ENCODE data around the gene GRSF1.

The GRSF1 gene

DNA sequence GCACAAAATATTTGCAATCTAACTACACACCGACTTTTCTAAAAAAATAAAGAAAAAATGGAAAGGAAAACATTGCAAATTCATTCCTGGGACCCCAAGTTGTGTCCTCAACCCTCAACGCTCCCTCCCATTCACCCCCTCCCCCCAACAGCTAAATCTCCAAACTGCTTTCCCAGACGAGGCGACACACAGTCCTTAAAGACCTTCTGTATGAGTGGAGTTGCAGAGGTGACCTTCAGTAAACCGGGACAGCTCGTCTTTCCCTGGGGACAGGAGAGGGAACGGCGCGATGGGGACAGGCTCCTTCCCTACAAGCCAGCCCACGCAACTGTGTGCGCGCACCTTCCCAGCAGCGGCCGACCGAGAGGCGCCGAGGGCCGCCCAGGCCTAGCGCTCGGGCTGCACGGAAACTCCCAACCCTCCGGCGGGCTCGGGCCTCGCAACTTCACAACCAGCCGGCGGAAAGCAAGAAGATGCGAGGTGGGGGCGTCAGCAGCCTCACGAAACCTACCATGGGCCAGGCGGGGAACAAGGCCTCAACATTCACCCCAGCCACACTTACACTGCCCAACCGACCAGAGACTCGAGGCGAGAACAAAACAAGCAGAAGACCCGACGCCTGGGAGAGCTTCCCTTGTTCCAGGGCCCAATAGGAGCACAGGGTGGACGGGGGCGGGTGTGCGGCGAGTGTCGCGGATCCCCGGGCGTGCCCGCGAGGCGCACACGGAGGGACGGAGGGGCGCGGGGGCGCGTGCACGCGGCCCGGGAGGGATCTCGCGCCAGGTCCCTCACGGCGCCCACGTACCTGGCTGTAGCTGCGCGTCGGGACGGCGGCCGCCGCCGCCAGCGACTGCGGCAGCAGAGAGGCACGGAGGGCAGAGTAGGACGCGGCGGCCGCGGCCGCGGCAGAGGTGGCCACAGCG lies 763 bp downstream of the GRSF1 start:
- Histone ChIP-seq H3K36me3 (peaks cover 20% of the 10 kb centered on the region), H3K27ac (peak overlapping the region; percentile 77), H3K27me3 (ENCODE audit: insufficient read depth, low read depth, severe bottlenecking) (no peaks in the 10 kb centered on the region), H3K9me3 (ENCODE audit: severe bottlenecking) (no peaks in the 10 kb centered on the region), H3K4me3 (ENCODE audit: low read depth, low read length) (peak overlapping the region; percentile 68)
- DNase-seq = peak; percentile 64
- TF ChIP-seq, protein P1, sequence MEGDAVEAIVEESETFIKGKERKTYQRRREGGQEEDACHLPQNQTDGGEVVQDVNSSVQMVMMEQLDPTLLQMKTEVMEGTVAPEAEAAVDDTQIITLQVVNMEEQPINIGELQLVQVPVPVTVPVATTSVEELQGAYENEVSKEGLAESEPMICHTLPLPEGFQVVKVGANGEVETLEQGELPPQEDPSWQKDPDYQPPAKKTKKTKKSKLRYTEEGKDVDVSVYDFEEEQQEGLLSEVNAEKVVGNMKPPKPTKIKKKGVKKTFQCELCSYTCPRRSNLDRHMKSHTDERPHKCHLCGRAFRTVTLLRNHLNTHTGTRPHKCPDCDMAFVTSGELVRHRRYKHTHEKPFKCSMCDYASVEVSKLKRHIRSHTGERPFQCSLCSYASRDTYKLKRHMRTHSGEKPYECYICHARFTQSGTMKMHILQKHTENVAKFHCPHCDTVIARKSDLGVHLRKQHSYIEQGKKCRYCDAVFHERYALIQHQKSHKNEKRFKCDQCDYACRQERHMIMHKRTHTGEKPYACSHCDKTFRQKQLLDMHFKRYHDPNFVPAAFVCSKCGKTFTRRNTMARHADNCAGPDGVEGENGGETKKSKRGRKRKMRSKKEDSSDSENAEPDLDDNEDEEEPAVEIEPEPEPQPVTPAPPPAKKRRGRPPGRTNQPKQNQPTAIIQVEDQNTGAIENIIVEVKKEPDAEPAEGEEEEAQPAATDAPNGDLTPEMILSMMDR (IDR thresholded peaks at IDR 0.05; ENCODE audit: low read depth, low read length) = no peak

DNA sequence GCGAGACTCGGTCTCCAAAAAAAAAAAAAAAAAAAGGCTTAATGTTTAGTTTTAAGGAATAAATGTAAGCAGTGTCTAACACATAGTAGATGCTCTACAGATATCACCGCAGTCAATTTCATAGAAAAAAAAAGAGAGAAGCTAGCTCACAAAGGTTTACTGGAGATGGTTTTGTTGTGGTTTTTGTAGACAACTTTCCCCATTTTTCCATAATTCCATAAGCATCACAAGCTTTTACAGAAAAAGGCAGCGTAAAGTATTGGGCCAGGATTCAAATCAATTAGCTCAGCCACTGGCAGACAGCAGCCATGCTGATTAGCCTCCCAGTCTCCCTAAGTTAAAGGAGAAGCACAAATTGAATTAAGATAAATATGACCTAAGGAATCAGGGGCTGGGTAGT lies 1.5 kb downstream of the GRSF1 start:
- no peak for DNase-seq
- TF ChIP-seq, protein P1 (IDR thresholded peaks at IDR 0.05; ENCODE audit: low read depth, low read length) = no peak
- H3K27me3 ChIP-seq (ENCODE audit: insufficient read depth, low read depth, severe bottlenecking) = no peaks in the 10 kb centered on the region
- H3K27ac ChIP-seq = peak overlapping the region; percentile 77
- H3K9me3 ChIP-seq (ENCODE audit: severe bottlenecking) = no peaks in the 10 kb centered on the region
- peaks cover 27% of the 10 kb centered on the region for H3K36me3 ChIP-seq
- peak overlapping the region; percentile 68 for H3K4me3 ChIP-seq (ENCODE audit: low read depth, low read length)

DNA sequence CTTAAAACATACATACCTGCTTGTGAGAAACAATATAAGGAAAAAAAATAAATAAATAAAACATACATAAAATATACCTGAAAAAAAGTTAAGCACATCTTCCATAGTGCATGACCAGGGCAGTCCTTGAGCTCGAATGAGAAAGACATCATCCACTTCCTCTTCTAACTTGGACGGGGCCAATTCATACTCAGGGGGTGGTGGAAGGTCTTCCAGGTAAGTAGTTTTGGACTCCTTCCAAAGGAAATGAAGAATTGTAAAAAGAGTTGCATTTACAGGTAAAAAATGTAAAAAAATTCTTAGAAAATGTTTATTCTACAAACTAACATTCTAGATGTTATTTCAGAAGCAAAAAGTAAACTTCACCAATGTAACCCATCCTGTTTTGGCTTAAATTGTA lies 3.6 kb downstream of the GRSF1 start:
- no peaks in the 10 kb centered on the region for H3K27me3 ChIP-seq (ENCODE audit: insufficient read depth, low read depth, severe bottlenecking)
- no peak for DNase-seq
- H3K27ac ChIP-seq = peak overlapping the region; percentile 18; the same call in 1 of the 2 replicates
- no peaks in the 10 kb centered on the region for H3K9me3 ChIP-seq (ENCODE audit: severe bottlenecking)
- H3K4me3 ChIP-seq (ENCODE audit: low read depth, low read length) = no peak overlapping the region
- peaks cover 47% of the 10 kb centered on the region for H3K36me3 ChIP-seq
- TF ChIP-seq, protein P1 (IDR thresholded peaks at IDR 0.05; ENCODE audit: low read depth, low read length) = no peak

DNA sequence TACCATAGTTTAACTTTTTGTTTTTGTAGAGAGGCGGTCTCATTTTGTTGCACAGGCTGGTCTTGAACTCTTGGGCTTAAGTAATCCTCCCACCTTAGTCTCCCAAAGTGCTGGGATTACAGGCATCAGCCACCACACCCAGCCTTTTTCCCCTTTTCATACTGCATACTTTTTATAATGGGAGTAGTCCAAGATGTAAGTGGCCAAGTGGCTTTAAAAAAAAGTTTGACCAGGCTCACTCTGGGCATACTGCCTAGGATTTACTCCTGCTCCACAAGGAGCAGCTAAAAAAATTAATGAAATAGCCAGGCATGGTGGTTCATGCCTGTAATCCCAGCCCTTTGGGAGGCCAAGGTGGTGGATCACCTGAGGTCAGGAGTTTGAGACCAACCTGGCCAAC lies 6.0 kb downstream of the GRSF1 start:
- H3K4me3 ChIP-seq (ENCODE audit: low read depth, low read length) = no peak overlapping the region
- H3K27ac ChIP-seq = no peak overlapping the region
- no peak for DNase-seq
- peaks cover 66% of the 10 kb centered on the region for H3K36me3 ChIP-seq
- H3K9me3 ChIP-seq (ENCODE audit: severe bottlenecking) = no peaks in the 10 kb centered on the region
- TF ChIP-seq, protein P1 (IDR thresholded peaks at IDR 0.05; ENCODE audit: low read depth, low read length) = no peak
- no peaks in the 10 kb centered on the region for H3K27me3 ChIP-seq (ENCODE audit: insufficient read depth, low read depth, severe bottlenecking)

DNA sequence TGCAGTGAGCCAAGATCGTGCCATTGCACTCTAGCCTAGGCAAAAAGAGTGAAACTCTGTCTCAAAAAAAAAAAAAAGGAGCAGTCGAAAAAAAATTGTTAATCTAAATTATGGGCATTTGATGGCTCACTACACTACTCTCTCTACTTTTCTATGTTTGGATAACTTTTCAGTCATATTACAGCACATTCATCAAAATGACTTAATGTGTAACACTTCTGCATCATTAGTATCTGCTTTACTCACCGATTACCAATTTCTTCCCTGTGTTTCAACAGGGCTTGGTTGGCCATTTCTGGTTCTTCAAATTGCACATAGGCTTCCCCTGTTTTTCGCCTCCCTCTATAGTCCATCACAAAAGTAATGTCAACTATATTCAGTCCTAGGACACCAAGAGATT lies 8.4 kb downstream of the GRSF1 start:
- TF ChIP-seq, protein P1 (IDR thresholded peaks at IDR 0.05; ENCODE audit: low read depth, low read length) = no peak
- peaks cover 86% of the 10 kb centered on the region for H3K36me3 ChIP-seq
- no peak overlapping the region for H3K4me3 ChIP-seq (ENCODE audit: low read depth, low read length)
- DNase-seq = no peak
- no peaks in the 10 kb centered on the region for H3K9me3 ChIP-seq (ENCODE audit: severe bottlenecking)
- no peaks in the 10 kb centered on the region for H3K27me3 ChIP-seq (ENCODE audit: insufficient read depth, low read depth, severe bottlenecking)
- H3K27ac ChIP-seq = no peak overlapping the region
